ENCODE data around the gene SMIM14. TPM values are rescaled to one million over a fixed set of nuclear protein-coding genes. Genes with fewer than 3 reads are reported as not detected.

Gene SMIM14

DNA sequence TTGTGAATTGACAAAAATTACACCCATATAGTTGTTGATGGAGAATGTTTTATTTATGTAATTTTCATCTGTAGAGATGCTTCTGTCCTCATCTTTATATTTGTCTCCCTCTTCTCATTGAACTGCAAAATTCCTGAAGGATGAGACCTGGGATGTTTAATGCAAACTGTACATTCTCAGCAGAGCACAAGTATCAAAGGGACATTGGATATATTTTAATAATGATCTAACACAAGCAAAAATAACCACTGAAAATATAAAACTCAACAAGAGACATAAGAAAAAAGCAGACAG lies 140.0 kb downstream of the SMIM14 start:
- Histone ChIP-seq H3K4me1 (ENCODE audit: control insufficient read depth, low read depth, low read length) (no peaks in the 10 kb centered on the region), H4K8ac (ENCODE audit: low read depth, low read length) (no peak overlapping the region), H3K56ac (ENCODE audit: low read length) (no peak overlapping the region), H2BK15ac (replicated peaks; ENCODE audit: low read depth) (no peak overlapping the region), H3K4me3 (ENCODE audit: low read length) (no peak overlapping the region), H2BK5ac (ENCODE audit: low read length) (no peak overlapping the region), H3K36me3 (ENCODE audit: control insufficient read depth, insufficient read depth, low read length) (peaks cover 3% of the 10 kb centered on the region), H3K4ac (ENCODE audit: low read depth, low read length) (no peak overlapping the region), H3K27ac (ENCODE audit: low read depth, low read length) (no peak overlapping the region), H3K27me3 (ENCODE audit: insufficient read depth, low read length, poor library complexity) (no peaks in the 10 kb centered on the region), H4K5ac (ENCODE audit: low read length) (no peak overlapping the region), H2AK5ac (ENCODE audit: low read length) (no peak overlapping the region), H3K4me2 (ENCODE audit: low read length) (no peak overlapping the region), H3K23ac (ENCODE audit: low read length) (no peak overlapping the region), H3K9ac (ENCODE audit: low read length) (no peak overlapping the region), H2BK120ac (ENCODE audit: low read depth, low read length) (no peak overlapping the region), H3K79me2 (ENCODE audit: control insufficient read depth, insufficient read depth, low read length) (no peaks in the 10 kb centered on the region), H3K18ac (ENCODE audit: low read length) (no peak overlapping the region), H3K79me1 (ENCODE audit: low read length) (no peaks in the 10 kb centered on the region)
- no peak for DNase-seq

DNA sequence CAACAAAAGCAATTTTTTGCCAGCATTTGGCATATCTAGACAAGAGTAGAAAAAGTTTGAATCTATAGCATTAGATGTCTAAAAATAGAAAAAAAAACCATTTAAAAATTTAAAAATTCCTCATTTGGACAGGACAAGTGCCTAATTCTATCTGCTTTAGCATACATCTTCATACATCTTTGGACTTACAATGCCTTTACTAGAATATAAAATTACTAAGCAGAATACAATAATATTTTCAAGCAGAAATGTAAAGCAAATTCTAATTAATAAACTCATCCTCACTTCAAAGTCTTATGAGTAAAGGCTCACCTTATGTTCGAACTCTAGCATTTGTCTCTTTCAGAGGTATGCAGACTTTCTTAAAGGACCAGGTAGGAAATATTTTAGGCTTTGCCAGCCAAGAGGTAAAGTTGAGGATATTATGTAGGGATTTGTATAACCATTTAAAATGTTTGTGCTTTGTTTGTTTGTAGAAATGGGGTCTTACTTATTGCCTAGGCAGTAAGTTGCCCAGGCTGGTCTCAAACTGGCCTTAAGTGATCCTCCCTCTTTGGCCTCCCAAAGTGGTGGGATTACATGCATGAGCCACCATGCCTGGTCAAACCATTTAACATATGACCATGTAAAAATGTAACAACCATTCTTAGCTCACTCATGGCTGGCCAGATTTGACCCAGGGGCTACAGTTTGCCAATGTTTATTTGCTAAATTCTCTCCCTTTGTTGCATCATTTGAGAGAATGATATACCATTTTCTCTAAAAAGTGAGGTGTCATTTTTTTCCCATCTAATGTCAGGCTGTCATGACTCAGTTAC lies 140.5 kb downstream of the SMIM14 start:
- no peak overlapping the region for H3K4me2 ChIP-seq (ENCODE audit: low read length)
- no peak overlapping the region for H2BK5ac ChIP-seq (ENCODE audit: low read length)
- no peaks in the 10 kb centered on the region for H3K4me1 ChIP-seq (ENCODE audit: control insufficient read depth, low read depth, low read length)
- no peak overlapping the region for H4K8ac ChIP-seq (ENCODE audit: low read depth, low read length)
- peaks cover under 1% of the 10 kb centered on the region for H3K36me3 ChIP-seq (ENCODE audit: control insufficient read depth, insufficient read depth, low read length)
- no peak overlapping the region for H3K9ac ChIP-seq (ENCODE audit: low read length)
- no peak for DNase-seq
- no peak overlapping the region for H3K18ac ChIP-seq (ENCODE audit: low read length)
- H3K23ac ChIP-seq (ENCODE audit: low read length) = no peak overlapping the region
- H3K56ac ChIP-seq (ENCODE audit: low read length) = no peak overlapping the region
- H3K4me3 ChIP-seq (ENCODE audit: low read length) = no peak overlapping the region
- no peak overlapping the region for H4K5ac ChIP-seq (ENCODE audit: low read length)
- no peaks in the 10 kb centered on the region for H3K27me3 ChIP-seq (ENCODE audit: insufficient read depth, low read length, poor library complexity)
- H3K27ac ChIP-seq (ENCODE audit: low read depth, low read length) = no peak overlapping the region
- H2AK5ac ChIP-seq (ENCODE audit: low read length) = no peak overlapping the region
- H2BK15ac ChIP-seq (replicated peaks; ENCODE audit: low read depth) = no peak overlapping the region
- H2BK120ac ChIP-seq (ENCODE audit: low read depth, low read length) = no peak overlapping the region
- H3K79me2 ChIP-seq (ENCODE audit: control insufficient read depth, insufficient read depth, low read length) = no peaks in the 10 kb centered on the region
- WGBS (ENCODE audit: extremely low coverage, insufficient coverage, low lambda C conversion rate) = no CpG with 5 or more reads among the region's 1 CpG
- H3K79me1 ChIP-seq (ENCODE audit: low read length) = no peaks in the 10 kb centered on the region
- H3K4ac ChIP-seq (ENCODE audit: low read depth, low read length) = no peak overlapping the region

Small RNA genes lying within 50 kb of the gene (small RNA-seq; reads per million reads assigned to genes)
- gene RNU7-11P (ENCODE audit: insufficient read depth) = not detected
